Measurements from ENCODE around the gene ENDOU. TPM values are rescaled to one million over a fixed set of nuclear protein-coding genes. Genes with fewer than 3 reads are reported as not detected.
A peak's percentile ranks its signal among the peaks of the same experiment; 100 is the strongest.

ENDOU gene
- total and polyA plus RNA-seq, 2 donors from 2014 or later: 0.28 to 0.91 TPM

GRCh38 chr12:47744778-47745436 is 19.6 kb upstream of the ENDOU start:
- no peak overlapping the region for H3K9ac ChIP-seq (ENCODE audit: low read length in 3 of 3)
- H3K36me3 ChIP-seq (ENCODE audit: control insufficient read depth in 2 of 3, insufficient read depth in 3 of 3, low read length in 3 of 3): peaks cover 2 to 17% (median 17%) of the 10 kb centered on the region in 3 donors
- H3K27ac ChIP-seq (ENCODE audit: low read depth in 2 of 2, low read length in 2 of 2): no peak overlapping the region
- FAIRE-seq: no peak
- no peaks in the 10 kb centered on the region for H3K9me3 ChIP-seq (ENCODE audit: control insufficient read depth in 2 of 3, insufficient read depth in 1 of 3, low read length in 3 of 3)
- intact Hi-C loops (cut with DNase I): no loop called here
- TF ChIP-seq CTCF (IDR thresholded peaks at IDR 0.05; ENCODE audit: borderline replicate concordance, extremely low read depth, insufficient read depth): no peak
- no peaks in the 10 kb centered on the region for H3K4me1 ChIP-seq (ENCODE audit: control insufficient read depth in 2 of 3, insufficient read depth in 2 of 3, low read depth in 1 of 3, low read length in 3 of 3)
- no peaks in the 10 kb centered on the region for H3K27me3 ChIP-seq (ENCODE audit: control insufficient read depth, insufficient read depth, low read length)
- no peak for DNase-seq
- no peak overlapping the region for H3K4me3 ChIP-seq (ENCODE audit: low read length in 3 of 3)

- Histone ChIP-seq H3K27me3 (ENCODE audit: control insufficient read depth, insufficient read depth, low read length) (no peaks in the 10 kb centered on the region), H3K9ac (ENCODE audit: low read length in 3 of 3) (no peak overlapping the region), H3K9me3 (ENCODE audit: control insufficient read depth in 2 of 3, insufficient read depth in 1 of 3, low read length in 3 of 3) (no peaks in the 10 kb centered on the region), H3K4me1 (ENCODE audit: control insufficient read depth in 2 of 3, insufficient read depth in 2 of 3, low read depth in 1 of 3, low read length in 3 of 3) (peaks cover 0 to 2% (median 0%) of the 10 kb centered on the region in 3 donors), H3K27ac (ENCODE audit: low read depth in 2 of 2, low read length in 2 of 2) (no peak overlapping the region), H3K4me3 (ENCODE audit: low read length in 3 of 3) (no peak overlapping the region), H3K36me3 (ENCODE audit: control insufficient read depth in 2 of 3, insufficient read depth in 3 of 3, low read length in 3 of 3) (peaks cover 2 to 15% (median 11%) of the 10 kb centered on the region in 3 donors)
- intact Hi-C loops (cut with DNase I): no loop called here
- peak; percentile 71 for TF ChIP-seq CTCF (IDR thresholded peaks at IDR 0.05; ENCODE audit: borderline replicate concordance, extremely low read depth, insufficient read depth)
- no peak for FAIRE-seq
- DNase-seq: peak in 4 of 5 donors; percentile 56 to 81 (median 70)
Observed at GRCh38 chr12:47744005-47744651, 18.8 kb upstream of the ENDOU start.

- no peak overlapping the region for H3K9ac ChIP-seq (ENCODE audit: low read length in 3 of 3)
- no peaks in the 10 kb centered on the region for H3K27me3 ChIP-seq (ENCODE audit: control insufficient read depth, insufficient read depth, low read length)
- DNase-seq: peak in 1 of 5 donors; percentile 61
- H3K4me1 ChIP-seq (ENCODE audit: control insufficient read depth in 2 of 3, insufficient read depth in 2 of 3, low read depth in 1 of 3, low read length in 3 of 3): peaks cover 0 to 2% (median 0%) of the 10 kb centered on the region in 3 donors
- intact Hi-C loops (cut with DNase I): no loop called here
- H3K36me3 ChIP-seq (ENCODE audit: control insufficient read depth in 2 of 3, insufficient read depth in 3 of 3, low read length in 3 of 3): peaks cover 2 to 17% (median 7%) of the 10 kb centered on the region in 3 donors
- FAIRE-seq: no peak
- TF ChIP-seq CTCF (IDR thresholded peaks at IDR 0.05; ENCODE audit: borderline replicate concordance, extremely low read depth, insufficient read depth): no peak
- no peak overlapping the region for H3K4me3 ChIP-seq (ENCODE audit: low read length in 3 of 3)
- no peak overlapping the region for H3K27ac ChIP-seq (ENCODE audit: low read depth in 2 of 2, low read length in 2 of 2)
- H3K9me3 ChIP-seq (ENCODE audit: control insufficient read depth in 2 of 3, insufficient read depth in 1 of 3, low read length in 3 of 3): no peaks in the 10 kb centered on the region
Observed at GRCh38 chr12:47743311-47743860, 18.1 kb upstream of the ENDOU start.

Measured in kidney (tissue), 14 donors.